ENCODE measurements around the gene VPS13A. TPM values are rescaled to one million over a fixed set of nuclear protein-coding genes. Genes with fewer than 3 reads are reported as not detected.

VPS13A gene
- total and polyA plus RNA-seq, 9 of the 15 experiments (the other 6 are each of a cell fraction or from before 2014, with no cell fraction given), result 5.6 to 29.9 (median 14.7) TPM

DNA sequence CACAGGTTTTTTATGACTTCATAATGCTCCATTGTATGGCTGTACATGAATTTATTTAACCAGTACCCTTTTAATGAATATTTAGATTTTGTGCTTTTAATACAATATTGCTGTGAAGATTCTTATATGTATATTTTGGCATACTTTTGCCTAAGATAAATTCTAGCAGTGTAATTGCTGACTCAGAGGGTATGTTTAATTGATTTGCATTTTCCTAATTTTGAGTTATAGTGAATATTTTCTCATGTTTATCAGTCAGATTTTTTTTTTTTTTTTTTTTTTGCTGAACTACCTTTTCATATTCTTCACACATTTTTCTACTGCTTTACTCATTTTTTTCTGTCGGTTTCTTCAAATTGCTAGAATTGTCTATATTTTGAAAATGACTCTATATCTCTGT lies 222.6 kb downstream of the VPS13A start:
- intact Hi-C loops (cut with micrococcal nuclease) (no loop called here), in situ Hi-C loops (cut with MboI) (no loop called here)
- ChIA-PET CTCF (ENCODE audit: low intra/inter-chr PET ratio) (no interaction called here), POLR2A (no interaction called here)
- ATAC-seq (no peak), FAIRE-seq (no peak), DNase-seq (ENCODE audit: extremely low read depth in 1 of 4, low spot score in 3 of 4) (no peak)
- Histone ChIP-seq H3K27ac (ENCODE audit: extremely low read depth, low read depth, low read length) (no peak overlapping the region), H4K20me1 (replicated peaks; ENCODE audit: control insufficient read depth, insufficient read depth, low read length) (no peaks in the 10 kb centered on the region), H2AFZ (ENCODE audit: low read depth, low read length) (no peak overlapping the region), H3K79me2 (ENCODE audit: control insufficient read depth, insufficient read depth, low read length) (no peaks in the 10 kb centered on the region), H3K9ac (ENCODE audit: insufficient read depth in 1 of 2, low read depth in 2 of 2, low read length in 2 of 2) (no peak overlapping the region), H3K4me3 (no peak overlapping the region), H3K36me3 (ENCODE audit: control insufficient read depth, insufficient read depth, low read length) (no peaks in the 10 kb centered on the region), H3K4me2 (ENCODE audit: insufficient read depth, low read length) (no peak overlapping the region), H3K9me1 (ENCODE audit: control insufficient read depth, insufficient read depth, low read length) (no peaks in the 10 kb centered on the region), H3K27me3 (ENCODE audit: control insufficient read depth in 2 of 2, insufficient read depth in 2 of 2, low read length in 2 of 2) (no peaks in the 10 kb centered on the region), H3K9me3 (replicated peaks; ENCODE audit: control insufficient read depth, insufficient read depth, low read depth, low read length) (no peaks in the 10 kb centered on the region), H3K4me1 (replicated peaks in 1 of 2; ENCODE audit: control insufficient read depth in 2 of 2, insufficient read depth in 2 of 2, low read length in 2 of 2) (no peaks in the 10 kb centered on the region)
- BruUV-seq (replicated peaks), result no TSS peak
- WGBS (ENCODE audit: insufficient coverage, low coverage, missing lambda C conversion rate), result 13% methylated on average over 1 of the region's 1 CpG
- TF ChIP-seq HLTF (IDR thresholded peaks at IDR 0.05), result no peak
- peak; percentile 74 for TF ChIP-seq ZNF316 (IDR thresholded peaks at IDR 0.05)
- TF ChIP-seq C11orf30 (IDR thresholded peaks at IDR 0.05; ENCODE audit: low read depth), result peak; percentile 49
- TF ChIP-seq RBM14 (IDR thresholded peaks at IDR 0.05; ENCODE audit: borderline replicate concordance, insufficient read depth, low read depth, low read length), result no peak

DNA sequence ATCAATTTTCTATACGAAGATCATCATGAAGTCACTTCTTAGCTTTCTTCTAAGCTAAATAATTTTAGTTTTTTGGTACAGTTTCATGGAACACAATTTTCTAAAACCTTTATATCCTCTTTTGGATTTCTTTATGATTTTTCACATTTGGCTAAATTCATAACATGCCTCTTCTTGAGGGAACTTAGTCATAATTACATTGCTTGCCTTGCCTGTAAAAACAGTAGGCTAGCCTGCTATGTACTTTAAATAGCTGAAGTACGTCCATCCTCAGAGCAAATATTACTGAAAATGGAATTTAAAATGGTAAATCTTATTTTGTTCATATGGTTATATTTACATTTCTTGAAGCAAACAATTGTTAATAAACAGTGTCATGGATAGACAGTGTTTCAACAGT lies 225.0 kb downstream of the VPS13A start:
- H3K9me3 ChIP-seq (replicated peaks; ENCODE audit: control insufficient read depth, insufficient read depth, low read depth, low read length), result no peaks in the 10 kb centered on the region
- H3K4me3 ChIP-seq, result no peak overlapping the region
- no peak overlapping the region for H3K4me2 ChIP-seq (ENCODE audit: insufficient read depth, low read length)
- 46% methylated on average over 2 of the region's 2 CpGs for WGBS (ENCODE audit: insufficient coverage, low coverage, missing lambda C conversion rate)
- POLR2A ChIA-PET, result no interaction called here
- ATAC-seq (no peak), DNase-seq (ENCODE audit: extremely low read depth in 1 of 4, low spot score in 3 of 4) (no peak), FAIRE-seq (no peak)
- H3K79me2 ChIP-seq (ENCODE audit: control insufficient read depth, insufficient read depth, low read length), result no peaks in the 10 kb centered on the region
- H2AFZ ChIP-seq (ENCODE audit: low read depth, low read length), result no peak overlapping the region
- no peaks in the 10 kb centered on the region for H3K27me3 ChIP-seq (ENCODE audit: control insufficient read depth in 2 of 2, insufficient read depth in 2 of 2, low read length in 2 of 2)
- in situ Hi-C loops (cut with MboI) (no loop called here), intact Hi-C loops (cut with micrococcal nuclease) (no loop called here)
- H3K4me1 ChIP-seq (replicated peaks in 1 of 2; ENCODE audit: control insufficient read depth in 2 of 2, insufficient read depth in 2 of 2, low read length in 2 of 2), result no peaks in the 10 kb centered on the region
- BruUV-seq (replicated peaks), result no TSS peak
- no peaks in the 10 kb centered on the region for H4K20me1 ChIP-seq (replicated peaks; ENCODE audit: control insufficient read depth, insufficient read depth, low read length)
- no peak overlapping the region for H3K27ac ChIP-seq (ENCODE audit: extremely low read depth, low read depth, low read length)
- TF ChIP-seq, protein P1, sequence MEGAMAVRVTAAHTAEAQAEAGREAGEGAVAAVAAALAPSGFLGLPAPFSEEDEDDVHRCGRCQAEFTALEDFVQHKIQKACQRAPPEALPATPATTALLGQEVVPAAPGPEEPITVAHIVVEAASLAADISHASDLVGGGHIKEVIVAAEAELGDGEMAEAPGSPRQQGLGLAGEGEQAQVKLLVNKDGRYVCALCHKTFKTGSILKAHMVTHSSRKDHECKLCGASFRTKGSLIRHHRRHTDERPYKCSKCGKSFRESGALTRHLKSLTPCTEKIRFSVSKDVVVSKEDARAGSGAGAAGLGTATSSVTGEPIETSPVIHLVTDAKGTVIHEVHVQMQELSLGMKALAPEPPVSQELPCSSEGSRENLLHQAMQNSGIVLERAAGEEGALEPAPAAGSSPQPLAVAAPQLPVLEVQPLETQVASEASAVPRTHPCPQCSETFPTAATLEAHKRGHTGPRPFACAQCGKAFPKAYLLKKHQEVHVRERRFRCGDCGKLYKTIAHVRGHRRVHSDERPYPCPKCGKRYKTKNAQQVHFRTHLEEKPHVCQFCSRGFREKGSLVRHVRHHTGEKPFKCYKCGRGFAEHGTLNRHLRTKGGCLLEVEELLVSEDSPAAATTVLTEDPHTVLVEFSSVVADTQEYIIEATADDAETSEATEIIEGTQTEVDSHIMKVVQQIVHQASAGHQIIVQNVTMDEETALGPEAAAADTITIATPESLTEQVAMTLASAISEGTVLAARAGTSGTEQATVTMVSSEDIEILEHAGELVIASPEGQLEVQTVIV (CRISPR knock-in tag; IDR thresholded peaks at IDR 0.05; ENCODE audit: borderline replicate concordance), result no peak
- TF ChIP-seq RFX5 (IDR thresholded peaks at IDR 0.05; ENCODE audit: low read depth, low read length) (no peak), CXXC5 (CRISPR knock-in tag; IDR thresholded peaks at IDR 0.05) (no peak), DNMT1 (IDR thresholded peaks at IDR 0.05) (no peak), GABPB2 (CRISPR knock-in tag; conservative IDR thresholded peaks at IDR 0.05) (no peak), CHCHD3 (CRISPR knock-in tag; IDR thresholded peaks at IDR 0.05) (no peak)
- no peak overlapping the region for H3K9ac ChIP-seq (ENCODE audit: insufficient read depth in 1 of 2, low read depth in 2 of 2, low read length in 2 of 2)
- CTCF ChIA-PET (ENCODE audit: low intra/inter-chr PET ratio), result no interaction called here
- no peaks in the 10 kb centered on the region for H3K9me1 ChIP-seq (ENCODE audit: control insufficient read depth, insufficient read depth, low read length)
- H3K36me3 ChIP-seq (ENCODE audit: control insufficient read depth, insufficient read depth, low read length), result peaks cover 7% of the 10 kb centered on the region; the same call in 1 of the 3 replicates

Measured in K562 (cell line).